Measurements from ENCODE around the gene LINGO1. TPM values are rescaled to one million over a fixed set of nuclear protein-coding genes. Genes with fewer than 3 reads are reported as not detected.

The LINGO1 gene
- total and polyA plus RNA-seq, 9 of the 15 experiments (the other 6 are each of a cell fraction or from before 2014, with no cell fraction given), result 0.07 to 15.3 (median 2.1) TPM

GRCh38 chr15:77595231-77595630 is 37.5 kb downstream of the LINGO1 start:
- DNase-seq (ENCODE audit: extremely low read depth in 1 of 4, low spot score in 3 of 4) (no peak), ATAC-seq (no peak), FAIRE-seq (no peak)
- Histone ChIP-seq H3K36me3 (ENCODE audit: control insufficient read depth, insufficient read depth, low read length) (no peaks in the 10 kb centered on the region), H4K20me1 (replicated peaks; ENCODE audit: control insufficient read depth, insufficient read depth, low read length) (no peaks in the 10 kb centered on the region), H3K4me1 (replicated peaks in 1 of 2; ENCODE audit: control insufficient read depth in 2 of 2, insufficient read depth in 2 of 2, low read length in 2 of 2) (peaks cover 6 to 12% of the 10 kb centered on the region in 2 experiments; a peak in 3 of 5 replicates), H3K9ac (ENCODE audit: insufficient read depth in 1 of 2, low read depth in 2 of 2, low read length in 2 of 2) (no peak overlapping the region; a peak in 1 of 4 replicates), H3K79me2 (ENCODE audit: control insufficient read depth, insufficient read depth, low read length) (no peaks in the 10 kb centered on the region), H3K4me3 (no peak overlapping the region), H3K27me3 (ENCODE audit: control insufficient read depth in 2 of 2, insufficient read depth in 2 of 2, low read length in 2 of 2) (peaks cover 0 to 3% of the 10 kb centered on the region in 2 experiments; a peak in 2 of 5 replicates), H3K4me2 (ENCODE audit: insufficient read depth, low read length) (no peak overlapping the region), H3K27ac (ENCODE audit: extremely low read depth, low read depth, low read length) (no peak overlapping the region), H3K9me3 (replicated peaks; ENCODE audit: control insufficient read depth, insufficient read depth, low read depth, low read length) (no peaks in the 10 kb centered on the region), H3K9me1 (ENCODE audit: control insufficient read depth, insufficient read depth, low read length) (no peaks in the 10 kb centered on the region), H2AFZ (ENCODE audit: low read depth, low read length) (no peak overlapping the region)
- ChIA-PET POLR2A (no interaction called here), CTCF (ENCODE audit: low intra/inter-chr PET ratio) (no interaction called here)
- TF ChIP-seq CGGBP1 (CRISPR knock-in tag; IDR thresholded peaks at IDR 0.05) (no peak), SIN3B (IDR thresholded peaks at IDR 0.05; ENCODE audit: low read depth) (no peak), ZKSCAN1 (IDR thresholded peaks at IDR 0.05; ENCODE audit: low read depth, low read length) (peak; percentile 80), KDM4B (IDR thresholded peaks at IDR 0.05; ENCODE audit: borderline replicate concordance in 2 of 2, low read depth in 1 of 2) (no peak), TARDBP (IDR thresholded peaks at IDR 0.05) (no peak), TEAD1 (CRISPR knock-in tag; IDR thresholded peaks at IDR 0.05) (no peak), ZNF24 (IDR thresholded peaks at IDR 0.05) (peak; percentile 95), MTA2 (IDR thresholded peaks at IDR 0.05; ENCODE audit: low read depth) (no peak)
- BruUV-seq (replicated peaks), result no TSS peak
- in situ Hi-C loops (cut with MboI) (no loop called here), intact Hi-C loops (cut with micrococcal nuclease) (no loop called here)
- WGBS (ENCODE audit: insufficient coverage, low coverage, missing lambda C conversion rate), result 42% methylated on average over 5 of the region's 5 CpGs
